Osteoblast (primary cell): ENCODE data around the gene RGMA. TPM values are rescaled to one million over a fixed set of nuclear protein-coding genes. Genes with fewer than 3 reads are reported as not detected.
A peak's percentile ranks its signal among the peaks of the same experiment; 100 is the strongest.
"Not testable (repeated sequence)": the region's sequence is repeated elsewhere in the genome, so short reads cannot be mapped to it uniquely, and the experiment has no call there.

Source experiments
- DNase-seq: peaks from one replicate; pipeline ENCODE4 v3.0.0; 2011; ENCODE audit warnings: low spot score, mixed read lengths; ENCODE audit not compliant: insufficient read length; ENCODE audit errors: missing footprints
- H2AFZ ChIP-seq: 2 replicates; pipeline ENCODE4 v1.6.0; 2011; ENCODE audit warnings: mild to moderate bottlenecking, low read length
- H3K27ac ChIP-seq: 2 replicates; pipeline ENCODE4 v1.5.1; 2011; ENCODE audit warnings: mild to moderate bottlenecking, low read depth, low read length, moderate library complexity
- H3K27me3 ChIP-seq: 2 replicates; pipeline ENCODE4 v1.6.0; 2012; ENCODE audit warnings: mild to moderate bottlenecking, control low read depth, inconsistent platforms, low read length, moderate library complexity; ENCODE audit not compliant: insufficient read depth
- H3K36me3 ChIP-seq: 2 replicates; pipeline ENCODE4 v1.5.1; 2011; ENCODE audit warnings: mild to moderate bottlenecking, low read length, control low read depth, moderate library complexity; ENCODE audit not compliant: insufficient read depth
- H3K4me1 ChIP-seq: 2 replicates; pipeline ENCODE4 v1.5.1; 2011; ENCODE audit warnings: mild to moderate bottlenecking, low read length, control low read depth, moderate library complexity; ENCODE audit not compliant: insufficient read depth
- H3K4me2 ChIP-seq: 2 replicates; pipeline ENCODE4 v1.6.0; 2011; ENCODE audit warnings: mild to moderate bottlenecking, low read length; ENCODE audit not compliant: insufficient read depth
- H3K4me3 ChIP-seq: fragments of 200-600 bp; sonication (generic); 3 replicates; pipeline ENCODE4 v1.5.1; 2012; ENCODE audit warnings: mild to moderate bottlenecking, low read length, inconsistent platforms; ENCODE audit not compliant: insufficient read depth
- H3K79me2 ChIP-seq: 2 replicates; pipeline ENCODE4 v1.6.0; 2012; ENCODE audit warnings: mild to moderate bottlenecking, low read length, control low read depth, inconsistent platforms; ENCODE audit not compliant: insufficient read depth
- H3K9me3 ChIP-seq: 2 replicates; pipeline ENCODE4 v1.5.1; 2011; ENCODE audit warnings: low read depth, low read length, control low read depth
- H4K20me1 ChIP-seq: 2 replicates; pipeline ENCODE4 v1.6.0; 2012; ENCODE audit warnings: mild to moderate bottlenecking, low read length, control low read depth; ENCODE audit not compliant: insufficient read depth
- total RNA-seq: library from RNA; depleted of rRNA; stranded (reverse); fragments of >200 nt; gene quantifications from 2 replicates; pipeline ENCODE4 v1.2.3, GENCODE V29; 2012
- TF ChIP-seq, protein P1 (sequence below): IDR thresholded peaks from 2 replicates; pipeline ENCODE4 v1.5.1; 2011; ENCODE audit warnings: mild to moderate bottlenecking, low read depth, low read length, moderate library complexity; ENCODE audit errors: extremely low read depth

The RGMA gene
- total RNA-seq, 1 donor, result 2.5 TPM

DNA sequence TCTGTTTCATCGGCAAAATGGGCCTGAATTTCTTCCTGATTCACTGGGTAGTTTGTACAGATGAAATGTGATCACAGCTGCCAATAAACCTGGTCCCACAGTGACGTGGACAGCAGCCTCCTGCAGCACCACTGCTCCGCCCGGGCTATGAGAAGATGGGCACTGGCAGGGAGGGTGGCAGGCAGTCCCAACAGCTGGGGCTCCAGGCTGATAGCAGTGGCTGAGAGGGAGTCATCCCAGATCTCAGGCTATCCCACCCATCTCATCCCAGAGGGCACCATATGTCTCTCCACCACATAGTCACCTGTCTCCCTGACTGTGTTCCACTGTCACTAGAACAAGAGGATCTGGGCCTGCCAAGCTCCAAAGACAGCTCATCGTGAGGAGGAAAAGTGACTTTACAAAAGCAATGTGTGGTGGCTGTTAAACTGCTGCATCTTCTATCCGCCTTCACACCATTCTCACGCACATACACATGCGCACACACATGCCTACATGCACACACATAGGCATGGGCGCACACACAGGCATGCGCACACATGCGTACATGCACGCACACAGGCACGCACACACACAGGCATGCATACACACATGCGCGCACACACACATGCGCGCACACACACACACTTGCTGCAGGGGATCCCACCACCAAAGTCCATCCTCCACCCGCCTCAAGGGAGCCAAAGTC, 46.2 kb downstream of the RGMA start:
- no peak overlapping the region for H3K27ac ChIP-seq
- H3K4me1 ChIP-seq, result no peaks in the 10 kb centered on the region
- no peaks in the 10 kb centered on the region for H4K20me1 ChIP-seq
- no peaks in the 10 kb centered on the region for H3K9me3 ChIP-seq
- H3K4me3 ChIP-seq, result no peak overlapping the region
- H3K27me3 ChIP-seq, result no peaks in the 10 kb centered on the region
- no peak overlapping the region for H3K4me2 ChIP-seq
- peak; percentile 76 for DNase-seq
- H3K36me3 ChIP-seq, result no peaks in the 10 kb centered on the region
- H3K79me2 ChIP-seq, result no peaks in the 10 kb centered on the region
- no peak overlapping the region for H2AFZ ChIP-seq
- TF ChIP-seq, protein P1, sequence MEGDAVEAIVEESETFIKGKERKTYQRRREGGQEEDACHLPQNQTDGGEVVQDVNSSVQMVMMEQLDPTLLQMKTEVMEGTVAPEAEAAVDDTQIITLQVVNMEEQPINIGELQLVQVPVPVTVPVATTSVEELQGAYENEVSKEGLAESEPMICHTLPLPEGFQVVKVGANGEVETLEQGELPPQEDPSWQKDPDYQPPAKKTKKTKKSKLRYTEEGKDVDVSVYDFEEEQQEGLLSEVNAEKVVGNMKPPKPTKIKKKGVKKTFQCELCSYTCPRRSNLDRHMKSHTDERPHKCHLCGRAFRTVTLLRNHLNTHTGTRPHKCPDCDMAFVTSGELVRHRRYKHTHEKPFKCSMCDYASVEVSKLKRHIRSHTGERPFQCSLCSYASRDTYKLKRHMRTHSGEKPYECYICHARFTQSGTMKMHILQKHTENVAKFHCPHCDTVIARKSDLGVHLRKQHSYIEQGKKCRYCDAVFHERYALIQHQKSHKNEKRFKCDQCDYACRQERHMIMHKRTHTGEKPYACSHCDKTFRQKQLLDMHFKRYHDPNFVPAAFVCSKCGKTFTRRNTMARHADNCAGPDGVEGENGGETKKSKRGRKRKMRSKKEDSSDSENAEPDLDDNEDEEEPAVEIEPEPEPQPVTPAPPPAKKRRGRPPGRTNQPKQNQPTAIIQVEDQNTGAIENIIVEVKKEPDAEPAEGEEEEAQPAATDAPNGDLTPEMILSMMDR, result no peak

DNA sequence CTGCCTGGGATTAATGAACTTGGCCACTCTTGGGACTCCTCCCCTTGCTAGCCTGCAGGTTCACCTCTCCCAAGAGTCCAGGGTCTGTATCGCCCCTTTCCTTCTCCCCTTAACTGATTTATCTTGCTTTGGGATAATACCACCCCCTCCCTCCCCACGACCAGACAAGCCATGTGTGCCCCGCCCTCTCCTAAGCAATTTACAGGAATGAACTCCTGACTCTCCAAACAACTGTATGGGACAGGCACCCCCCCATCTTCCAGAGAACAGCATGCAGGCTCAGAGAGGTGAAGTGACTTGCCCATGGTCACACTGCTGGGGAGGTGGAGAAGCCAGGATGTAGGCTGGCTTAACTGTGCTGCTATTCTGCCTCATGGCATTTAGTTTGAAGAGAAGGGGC, 46.8 kb downstream of the RGMA start:
- no peaks in the 10 kb centered on the region for H4K20me1 ChIP-seq
- H3K27ac ChIP-seq, result no peak overlapping the region
- no peaks in the 10 kb centered on the region for H3K79me2 ChIP-seq
- TF ChIP-seq, protein P1, result no peak
- no peak overlapping the region for H3K4me3 ChIP-seq
- no peaks in the 10 kb centered on the region for H3K27me3 ChIP-seq
- H3K4me2 ChIP-seq, result no peak overlapping the region
- H2AFZ ChIP-seq, result no peak overlapping the region
- H3K4me1 ChIP-seq, result no peaks in the 10 kb centered on the region
- peak; percentile 77 for DNase-seq
- no peaks in the 10 kb centered on the region for H3K36me3 ChIP-seq
- no peaks in the 10 kb centered on the region for H3K9me3 ChIP-seq

DNA sequence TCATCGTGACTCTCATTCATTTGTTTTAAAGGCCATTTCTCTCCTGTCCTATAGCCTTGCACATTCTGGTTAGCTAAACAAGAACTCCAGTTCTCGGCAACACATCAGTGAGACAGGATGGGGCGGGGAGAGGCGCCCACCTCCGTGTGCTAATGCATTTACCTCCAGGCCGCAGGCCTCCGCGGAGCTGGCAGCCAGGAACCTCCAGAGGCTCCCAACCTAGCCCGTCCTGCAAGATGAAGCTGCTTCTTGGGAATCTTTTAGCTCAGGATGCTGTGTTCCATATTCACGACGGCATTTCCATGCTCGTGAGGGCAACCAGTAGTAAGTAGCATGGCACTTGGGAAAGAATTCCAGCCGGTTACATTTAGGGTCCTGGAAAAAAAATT, 47.9 kb downstream of the RGMA start:
- Histone ChIP-seq H3K4me2 (no peak overlapping the region), H3K4me3 (no peak overlapping the region), H3K36me3 (no peaks in the 10 kb centered on the region), H3K4me1 (no peaks in the 10 kb centered on the region), H3K27me3 (no peaks in the 10 kb centered on the region), H3K9me3 (no peaks in the 10 kb centered on the region), H3K27ac (no peak overlapping the region), H2AFZ (no peak overlapping the region), H4K20me1 (no peaks in the 10 kb centered on the region), H3K79me2 (no peaks in the 10 kb centered on the region)
- peak; percentile 79 for DNase-seq
- TF ChIP-seq, protein P1, result no peak

DNA sequence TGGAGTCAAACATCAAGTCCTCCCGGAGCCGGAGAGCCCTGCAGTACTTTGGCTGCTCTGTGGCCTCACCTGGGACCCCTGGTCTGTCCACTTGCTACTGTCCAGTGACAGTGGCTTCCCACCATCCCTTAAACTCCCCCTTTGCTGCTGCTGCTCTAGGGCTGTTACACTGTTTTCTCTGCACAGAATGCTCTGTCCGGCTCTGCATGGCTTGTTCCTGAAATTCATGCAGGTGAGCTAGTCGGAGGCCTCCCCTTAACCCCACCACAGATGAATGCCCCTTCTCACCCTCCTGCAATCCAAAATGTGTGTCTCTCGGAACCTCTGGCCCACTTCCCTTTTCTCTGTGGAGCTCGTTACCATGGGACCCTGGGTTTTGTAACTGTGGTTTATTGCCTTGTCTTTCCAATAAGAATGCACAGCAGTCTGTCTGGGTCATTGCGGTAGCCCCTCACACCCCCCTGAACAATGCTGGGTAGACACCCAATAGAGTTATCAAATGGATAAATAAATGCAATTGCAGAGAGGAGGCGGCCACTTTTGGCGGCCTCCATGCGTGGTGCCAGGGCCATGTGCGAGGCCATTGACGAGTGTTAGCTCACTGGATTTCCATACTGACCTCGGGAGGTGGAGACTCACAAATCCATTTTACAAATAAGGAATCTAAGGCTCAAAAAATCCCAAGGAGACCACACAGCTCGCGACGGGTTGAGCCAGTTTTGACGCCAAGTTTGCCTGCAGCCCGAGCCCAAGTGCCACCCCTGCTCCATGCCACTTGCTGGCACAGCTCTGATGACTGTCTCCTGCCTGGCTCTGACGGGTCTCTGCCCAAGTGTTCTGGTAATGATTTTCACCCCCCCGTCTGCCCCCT, 48.5 kb downstream of the RGMA start:
- Histone ChIP-seq H3K27me3 (no peaks in the 10 kb centered on the region), H3K4me1 (no peaks in the 10 kb centered on the region), H3K4me3 (no peak overlapping the region), H2AFZ (no peak overlapping the region), H3K79me2 (no peaks in the 10 kb centered on the region), H4K20me1 (no peaks in the 10 kb centered on the region), H3K9me3 (no peaks in the 10 kb centered on the region), H3K36me3 (no peaks in the 10 kb centered on the region), H3K27ac (no peak overlapping the region), H3K4me2 (no peak overlapping the region)
- peak; percentile 79 for DNase-seq
- TF ChIP-seq, protein P1, result no peak

DNA sequence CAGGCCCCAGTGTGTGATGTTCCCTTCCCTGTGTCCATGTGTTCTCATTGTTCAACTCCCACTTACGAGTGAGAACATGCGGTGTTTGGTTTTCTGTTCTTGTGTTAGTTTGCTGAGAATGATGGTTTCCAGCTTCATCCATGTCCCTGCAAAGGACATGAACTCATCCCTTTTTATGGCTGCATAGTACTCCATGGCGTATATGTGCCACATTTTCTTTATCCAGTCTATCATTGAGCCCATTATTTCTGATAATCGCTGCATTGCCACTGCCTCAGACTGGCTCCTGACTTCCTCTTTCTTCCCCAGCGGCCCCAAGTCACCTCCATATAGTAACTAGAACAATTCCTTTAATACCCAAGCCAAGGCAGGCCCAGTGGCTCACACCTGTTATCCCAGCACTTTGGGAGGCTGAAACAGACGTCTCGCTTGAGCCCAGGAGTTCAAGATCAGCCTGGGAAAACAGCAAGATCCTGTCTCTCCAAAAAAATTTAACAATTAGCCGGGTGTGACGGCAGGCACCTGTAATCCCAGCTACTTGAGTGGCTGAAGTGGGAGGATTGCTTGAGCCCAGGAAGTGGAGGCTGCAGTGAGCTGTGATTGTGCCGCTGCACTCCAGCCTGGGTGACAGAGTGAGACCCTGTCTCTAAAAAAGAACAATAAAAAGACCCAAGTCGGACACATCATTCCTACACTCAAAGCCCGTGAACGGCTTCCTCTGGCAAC, 49.3 kb downstream of the RGMA start:
- not testable (repeated sequence) for DNase-seq, H3K27me3 ChIP-seq, H2AFZ ChIP-seq, H3K79me2 ChIP-seq, H4K20me1 ChIP-seq, H3K36me3 ChIP-seq, H3K9me3 ChIP-seq, H3K27ac ChIP-seq, H3K4me3 ChIP-seq, H3K4me1 ChIP-seq, H3K4me2 ChIP-seq
